Left lung (tissue), 10 donors: ENCODE measurements around the gene PPP2R3B. TPM values are rescaled to one million over a fixed set of nuclear protein-coding genes. Genes with fewer than 3 reads are reported as not detected.

ENCODE experiments used
- ATAC-seq: fragments of 200-7000 bp; cut with Tn5 transposase; one replicate; pipeline ENCODE4 v1.9.1; 2020; ENCODE audit warnings: moderate library complexity
- DNase-seq, 4 donors: peaks; one replicate each; pipeline ENCODE4 v3.0.0-alpha.2; 2013 to 2020
- H3K27ac ChIP-seq, 2 donors: fragments of 200-600 bp; sonication (generic) in 1 of 2; one replicate each; pipeline versions ENCODE4 v1.5.0 to v1.8.0; 2020 to 2021
- H3K27me3 ChIP-seq, 2 donors: fragments of 200-600 bp; sonication (generic) in 1 of 2; one replicate each; pipeline versions ENCODE4 v1.5.0 to v1.8.0; 2020 to 2021
- H3K36me3 ChIP-seq, 2 donors: fragments of 200-600 bp; sonication (generic) in 1 of 2; one replicate each; pipeline versions ENCODE4 v1.5.0 to v1.8.0; 2020 to 2021
- H3K4me1 ChIP-seq, 2 donors: fragments of 200-600 bp; one replicate each; pipeline ENCODE4 v1.8.0; 2021
- H3K4me3 ChIP-seq, 2 donors: fragments of 200-600 bp; sonication (generic) in 1 of 2; one replicate each; pipeline versions ENCODE4 v1.5.0 to v1.8.0; 2020 to 2021; ENCODE audit warnings: mild to moderate bottlenecking in 1 of 2
- H3K9me3 ChIP-seq, 2 donors: fragments of 200-600 bp; sonication (generic) in 1 of 2; one replicate each; pipeline versions ENCODE4 v1.5.0 to v1.8.0; 2020 to 2021
- intact Hi-C, 2 donors: fragments of 100-400 bp; cut with DNase I; formaldehyde crosslinking; loops; one replicate each; pipeline versions ENCODE4 v1.11.2 to v1.14.2; 2022
- polyA plus RNA-seq, 6 donors: library from polyadenylated mRNA; unstranded; fragments of 120-200 nt; gene quantifications; one replicate each; pipeline ENCODE4 v1.2.1, GENCODE V29; 2013; ENCODE audit not compliant: insufficient read length in 6 of 6
- total RNA-seq, 2 donors: library from RNA; stranded (reverse); fragmentation: NEBNext Ultra II Directional; extraction: Animal tissue kit (Norgen Biotek cat#: 25700); gene quantifications; one replicate each; pipeline ENCODE4 v1.2.1, GENCODE V29; 2021
- TF ChIP-seq, protein P1 (sequence below), 2 donors: fragments of 200-600 bp; sonication (generic) in 1 of 2; IDR thresholded peaks; one replicate each; pipeline versions ENCODE4 v1.5.0 to v1.8.0; 2021; ENCODE audit warnings: antibody characterized with exemption in 2 of 2
- donor health status: DM: no; HTN: yes; CAD: no.
- donor health status: DM: no; HTN: no; CAD: no.

The PPP2R3B gene
- total and polyA plus RNA-seq, 8 donors = 11.2 to 35.2 (median 20.5) TPM

- TF ChIP-seq, protein P1, sequence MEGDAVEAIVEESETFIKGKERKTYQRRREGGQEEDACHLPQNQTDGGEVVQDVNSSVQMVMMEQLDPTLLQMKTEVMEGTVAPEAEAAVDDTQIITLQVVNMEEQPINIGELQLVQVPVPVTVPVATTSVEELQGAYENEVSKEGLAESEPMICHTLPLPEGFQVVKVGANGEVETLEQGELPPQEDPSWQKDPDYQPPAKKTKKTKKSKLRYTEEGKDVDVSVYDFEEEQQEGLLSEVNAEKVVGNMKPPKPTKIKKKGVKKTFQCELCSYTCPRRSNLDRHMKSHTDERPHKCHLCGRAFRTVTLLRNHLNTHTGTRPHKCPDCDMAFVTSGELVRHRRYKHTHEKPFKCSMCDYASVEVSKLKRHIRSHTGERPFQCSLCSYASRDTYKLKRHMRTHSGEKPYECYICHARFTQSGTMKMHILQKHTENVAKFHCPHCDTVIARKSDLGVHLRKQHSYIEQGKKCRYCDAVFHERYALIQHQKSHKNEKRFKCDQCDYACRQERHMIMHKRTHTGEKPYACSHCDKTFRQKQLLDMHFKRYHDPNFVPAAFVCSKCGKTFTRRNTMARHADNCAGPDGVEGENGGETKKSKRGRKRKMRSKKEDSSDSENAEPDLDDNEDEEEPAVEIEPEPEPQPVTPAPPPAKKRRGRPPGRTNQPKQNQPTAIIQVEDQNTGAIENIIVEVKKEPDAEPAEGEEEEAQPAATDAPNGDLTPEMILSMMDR (IDR thresholded peaks at IDR 0.05) = no peak
- H3K9me3 ChIP-seq = peaks cover 0 to 1% of the 10 kb centered on the region in 2 donors
- H3K4me3 ChIP-seq = no peak overlapping the region
- intact Hi-C loops = no loop called here
- H3K27me3 ChIP-seq = peaks cover 0 to 52% of the 10 kb centered on the region in 2 donors
- H3K36me3 ChIP-seq = no peaks in the 10 kb centered on the region
- DNase-seq = no peak
- no peak for ATAC-seq
- H3K4me1 ChIP-seq = no peaks in the 10 kb centered on the region
- no peak overlapping the region for H3K27ac ChIP-seq
Observed at GRCh38 chrX:431492-432111, 44.9 kb upstream of the PPP2R3B start.

DNA sequence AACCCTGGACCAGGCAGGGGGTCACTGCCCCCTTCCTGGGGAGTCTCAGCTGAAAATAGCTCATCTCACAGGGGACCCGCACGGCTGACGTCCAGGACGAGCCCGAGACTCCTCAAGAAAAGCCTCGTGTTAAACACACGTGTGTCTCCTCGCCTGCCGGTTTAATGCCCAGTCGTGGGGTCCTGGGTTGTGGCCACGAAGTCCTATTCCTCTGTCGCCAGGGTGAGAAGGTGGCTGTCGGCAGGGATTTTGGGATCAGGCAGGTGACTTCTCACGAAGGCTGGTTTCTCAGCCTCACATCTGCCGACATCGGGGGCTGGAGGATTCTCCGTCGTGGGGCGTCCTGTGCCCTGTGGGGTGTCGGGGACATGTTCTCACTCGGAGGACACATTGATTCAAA is 44.3 kb upstream of the PPP2R3B start:
- intact Hi-C loops = no loop called here
- Histone ChIP-seq H3K27me3 (peaks cover 0 to 58% of the 10 kb centered on the region in 2 donors), H3K4me1 (no peaks in the 10 kb centered on the region), H3K9me3 (peaks cover 0 to 1% of the 10 kb centered on the region in 2 donors), H3K27ac (no peak overlapping the region), H3K4me3 (no peak overlapping the region), H3K36me3 (no peaks in the 10 kb centered on the region)
- no peak for DNase-seq
- ATAC-seq = no peak
- TF ChIP-seq, protein P1 (IDR thresholded peaks at IDR 0.05) = no peak

- Histone ChIP-seq H3K27me3 (peaks cover 0 to 60% of the 10 kb centered on the region in 2 donors), H3K27ac (no peak overlapping the region), H3K4me3 (no peak overlapping the region), H3K4me1 (no peaks in the 10 kb centered on the region), H3K9me3 (no peaks in the 10 kb centered on the region), H3K36me3 (no peaks in the 10 kb centered on the region)
- DNase-seq (no peak), ATAC-seq (no peak)
- TF ChIP-seq, protein P1 (IDR thresholded peaks at IDR 0.05) = no peak
- intact Hi-C loops = no loop called here
Observed at GRCh38 chrX:429266-429825, 42.6 kb upstream of the PPP2R3B start.

DNA sequence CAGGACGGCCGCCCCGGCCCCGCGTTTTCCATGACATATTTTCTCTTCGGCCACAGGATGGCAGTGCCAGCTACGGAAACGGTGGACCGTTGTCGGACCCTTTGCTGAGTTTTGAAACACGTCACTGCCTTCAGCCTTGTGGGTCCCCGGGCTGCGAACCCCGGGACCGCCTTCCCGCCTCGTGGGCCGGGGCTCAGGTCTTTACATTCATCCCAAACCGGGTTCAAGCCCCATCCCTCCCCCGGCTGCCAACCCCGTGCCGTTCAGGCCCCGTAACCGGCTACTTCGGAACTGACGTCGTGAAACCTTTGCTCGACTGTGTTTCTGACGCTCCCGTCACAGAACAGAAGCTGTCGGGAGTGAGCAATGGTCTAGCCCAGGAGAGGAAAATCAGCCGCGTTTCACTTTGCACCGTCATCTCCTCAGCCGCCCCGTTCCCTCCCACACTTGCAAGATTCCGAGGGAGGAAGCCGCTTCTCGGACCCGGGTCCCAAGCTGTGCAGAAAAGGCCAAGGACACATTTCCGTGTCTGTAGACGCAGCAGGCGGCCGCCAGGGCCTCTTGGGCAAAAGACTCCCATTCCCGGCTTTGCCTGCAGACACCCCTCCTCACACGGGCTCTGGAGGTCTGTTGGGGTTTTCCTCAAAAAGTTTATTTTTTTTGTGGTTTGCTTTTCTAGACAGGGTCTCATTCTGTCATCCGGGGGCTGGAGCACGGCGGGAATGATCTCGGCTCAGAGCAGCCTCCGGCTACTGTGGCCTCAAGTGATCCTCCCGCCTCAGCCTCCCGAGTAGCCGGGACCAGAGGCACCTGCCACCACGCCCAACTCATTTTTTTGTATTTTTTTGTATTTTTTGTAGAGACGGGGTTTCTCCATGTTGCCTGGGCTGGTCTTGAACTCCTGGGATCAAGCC is 41.4 kb upstream of the PPP2R3B start:
- TF ChIP-seq, protein P1 (IDR thresholded peaks at IDR 0.05) = no peak
- H3K9me3 ChIP-seq = no peaks in the 10 kb centered on the region
- H3K27me3 ChIP-seq = peaks cover 0 to 60% of the 10 kb centered on the region in 2 donors
- intact Hi-C loops = no loop called here
- H3K4me3 ChIP-seq = no peak overlapping the region
- ATAC-seq (no peak), DNase-seq (no peak)
- H3K4me1 ChIP-seq = no peaks in the 10 kb centered on the region
- H3K36me3 ChIP-seq = no peaks in the 10 kb centered on the region
- no peak overlapping the region for H3K27ac ChIP-seq

GRCh38 chrX:426881-427280 is 40.2 kb upstream of the PPP2R3B start:
- no peaks in the 10 kb centered on the region for H3K36me3 ChIP-seq
- no peak for ATAC-seq
- no peak overlapping the region for H3K4me3 ChIP-seq
- H3K4me1 ChIP-seq = no peaks in the 10 kb centered on the region
- H3K27ac ChIP-seq = no peak overlapping the region
- no peaks in the 10 kb centered on the region for H3K9me3 ChIP-seq
- TF ChIP-seq, protein P1 (IDR thresholded peaks at IDR 0.05) = no peak
- peaks cover 0 to 68% of the 10 kb centered on the region in 2 donors for H3K27me3 ChIP-seq
- intact Hi-C loops = no loop called here
- no peak for DNase-seq
